ENCODE data around the gene ABTB2.
A peak's percentile ranks its signal among the peaks of the same experiment; 100 is the strongest.

The ABTB2 gene

DNA sequence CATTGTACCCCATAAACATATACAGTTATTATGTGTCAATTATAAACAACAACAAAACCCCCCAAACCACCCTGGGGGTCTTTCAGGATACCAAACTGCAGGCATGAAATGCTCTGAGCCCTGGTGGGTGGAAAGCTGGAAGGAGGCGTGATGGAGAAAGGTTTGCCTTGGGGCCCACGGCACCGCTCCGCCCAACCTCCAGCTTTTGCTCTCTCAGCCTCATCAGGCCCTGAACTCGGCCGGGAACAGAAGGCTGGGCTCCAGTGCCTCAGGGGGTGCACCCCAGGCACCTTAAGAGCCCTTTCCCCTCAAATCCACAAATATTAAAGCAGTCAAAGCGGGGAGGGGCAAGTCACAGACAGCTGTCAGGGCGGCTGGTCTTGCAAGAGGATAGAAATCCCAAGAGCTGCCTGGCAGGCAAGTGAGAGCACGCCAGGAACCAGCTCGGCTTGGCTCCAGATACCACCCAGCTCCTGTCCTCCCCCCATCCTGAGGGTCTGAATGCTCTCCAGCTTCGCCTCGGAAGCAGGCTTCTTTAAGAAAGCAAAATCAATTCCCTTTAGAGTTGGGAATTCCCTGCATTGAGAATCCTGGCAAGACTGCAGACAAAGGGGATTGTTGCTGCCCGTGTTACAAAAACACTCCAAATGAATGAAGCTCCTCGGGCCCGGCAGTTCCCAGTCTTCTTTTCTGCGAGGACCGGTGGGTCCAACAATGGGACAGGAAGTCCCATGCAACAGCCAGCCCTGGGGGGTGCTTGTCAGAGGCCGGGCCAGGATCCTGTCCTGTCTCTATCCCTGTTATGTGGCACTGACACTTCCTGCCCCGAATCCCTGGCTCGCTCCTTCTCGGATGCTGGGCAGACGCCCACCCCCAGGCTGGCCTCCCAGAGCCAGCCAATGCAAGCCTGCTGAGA, 171.6 kb downstream of the ABTB2 start:
- DNase-seq (ENCODE audit: low read depth in 2 of 2), result peak in 1 of 2 donors; percentile 24

GRCh38 chr11:34184505-34185015, 173.2 kb downstream of the ABTB2 start:
- DNase-seq (ENCODE audit: low read depth in 2 of 2), result no peak
- no peak for TF ChIP-seq CTCF (IDR thresholded peaks at IDR 0.05; ENCODE audit: low read depth, low read length)
- H3K4me3 ChIP-seq (replicated peaks in 1 of 2; ENCODE audit: low read depth in 2 of 2, low read length in 2 of 2), result no peak overlapping the region

More for the DNA sequence above, 171.6 kb downstream of the ABTB2 start:
- no peak overlapping the region for H3K4me3 ChIP-seq (replicated peaks in 1 of 2; ENCODE audit: low read depth in 2 of 2, low read length in 2 of 2)
- no peak for TF ChIP-seq CTCF (IDR thresholded peaks at IDR 0.05; ENCODE audit: low read depth, low read length)

- H3K4me3 ChIP-seq (replicated peaks in 1 of 2; ENCODE audit: low read depth in 2 of 2, low read length in 2 of 2), result no peak overlapping the region
- DNase-seq (ENCODE audit: low read depth in 2 of 2), result no peak
- TF ChIP-seq CTCF (IDR thresholded peaks at IDR 0.05; ENCODE audit: low read depth, low read length), result no peak
Measured at GRCh38 chr11:34183848-34184391, 173.9 kb downstream of the ABTB2 start.

DNA sequence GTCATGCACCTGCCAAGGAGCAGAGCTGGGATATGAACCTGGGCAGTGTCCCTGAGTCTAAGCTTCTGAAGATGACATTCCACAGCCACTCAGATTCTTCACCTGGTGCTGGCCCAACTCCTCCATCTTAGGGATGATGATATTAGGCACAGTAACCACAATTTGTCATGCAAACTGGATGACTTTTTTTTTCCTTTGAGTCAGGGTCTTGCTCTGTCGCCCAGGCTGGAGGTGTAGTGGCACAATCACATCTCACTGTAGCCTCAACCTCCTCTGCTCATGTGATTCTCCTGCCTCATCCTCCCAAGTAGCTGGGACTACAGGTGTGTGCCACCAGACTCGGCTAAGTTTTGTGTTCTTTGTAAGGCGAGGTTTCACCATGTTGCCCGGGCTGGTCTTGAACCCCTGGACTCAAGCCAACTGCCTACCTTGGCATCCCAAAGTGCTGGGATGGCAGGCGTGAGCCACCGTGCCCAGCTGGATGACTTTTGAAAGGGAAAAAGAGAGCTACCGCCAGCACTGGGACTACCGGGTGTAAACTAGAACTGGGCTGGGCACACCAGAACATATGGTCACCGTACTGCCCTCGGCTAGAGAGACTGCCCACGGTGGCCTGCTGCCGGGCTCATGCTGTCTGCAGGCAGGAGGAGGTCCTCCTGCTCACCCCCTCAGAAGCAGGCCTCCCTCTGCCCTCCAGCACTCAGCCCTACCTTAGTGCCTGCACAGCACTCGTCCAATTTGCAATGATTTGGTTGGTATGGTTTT, 174.7 kb downstream of the ABTB2 start:
- DNase-seq (ENCODE audit: low read depth in 2 of 2), result no peak
- H3K4me3 ChIP-seq (replicated peaks in 1 of 2; ENCODE audit: low read depth in 2 of 2, low read length in 2 of 2), result no peak overlapping the region
- no peak for TF ChIP-seq CTCF (IDR thresholded peaks at IDR 0.05; ENCODE audit: low read depth, low read length)

DNA sequence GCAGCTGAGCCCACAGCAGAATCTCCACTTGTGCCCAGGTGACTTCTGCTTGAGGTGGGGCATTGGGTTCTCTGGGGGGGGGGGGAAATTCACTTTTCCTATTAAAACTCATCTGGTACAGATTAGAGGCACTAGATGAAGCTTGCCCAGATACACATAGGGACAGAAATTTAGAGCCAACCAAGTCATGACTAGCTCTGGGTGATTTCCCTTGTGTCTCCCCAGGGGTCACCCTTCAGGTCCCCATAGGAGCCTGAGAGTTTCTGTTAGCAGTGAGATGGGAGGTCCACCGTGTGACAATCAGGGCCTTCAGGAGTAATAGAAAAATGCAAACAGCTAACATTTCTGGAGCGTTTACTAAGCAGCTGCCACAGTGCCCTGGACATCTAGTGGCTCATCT, 175.4 kb downstream of the ABTB2 start:
- no peak for TF ChIP-seq CTCF (IDR thresholded peaks at IDR 0.05; ENCODE audit: low read depth, low read length)
- H3K4me3 ChIP-seq (replicated peaks in 1 of 2; ENCODE audit: low read depth in 2 of 2, low read length in 2 of 2), result no peak overlapping the region
- no peak for DNase-seq (ENCODE audit: low read depth in 2 of 2)

GRCh38 chr11:34181856-34182405, 175.9 kb downstream of the ABTB2 start:
- no peak overlapping the region for H3K4me3 ChIP-seq (replicated peaks in 1 of 2; ENCODE audit: low read depth in 2 of 2, low read length in 2 of 2)
- DNase-seq (ENCODE audit: low read depth in 2 of 2), result no peak
- no peak for TF ChIP-seq CTCF (IDR thresholded peaks at IDR 0.05; ENCODE audit: low read depth, low read length)
